Measurements from ENCODE around the gene TTLL5.

Gene TTLL5

DNA sequence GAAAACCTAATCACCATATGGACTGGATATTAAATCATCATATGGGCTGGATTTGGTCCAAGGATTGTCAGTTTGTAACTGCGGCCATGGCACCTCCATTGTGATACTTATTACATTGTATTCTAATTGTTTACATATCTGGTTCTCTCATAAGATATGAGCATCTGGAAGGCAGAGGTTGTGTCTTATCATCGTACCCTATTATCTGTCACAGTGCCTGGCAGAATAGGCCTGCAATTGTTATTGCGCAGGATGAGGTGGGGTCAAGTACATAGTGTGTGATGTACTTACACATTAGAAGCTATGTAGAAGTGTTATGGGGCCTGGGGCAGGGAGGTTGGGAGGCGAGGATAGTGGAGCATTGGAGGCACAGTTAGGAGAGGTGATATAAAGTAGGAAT is 329.3 kb downstream of the TTLL5 start:
- no peak for DNase-seq (ENCODE audit: low read depth, low spot score)

DNA sequence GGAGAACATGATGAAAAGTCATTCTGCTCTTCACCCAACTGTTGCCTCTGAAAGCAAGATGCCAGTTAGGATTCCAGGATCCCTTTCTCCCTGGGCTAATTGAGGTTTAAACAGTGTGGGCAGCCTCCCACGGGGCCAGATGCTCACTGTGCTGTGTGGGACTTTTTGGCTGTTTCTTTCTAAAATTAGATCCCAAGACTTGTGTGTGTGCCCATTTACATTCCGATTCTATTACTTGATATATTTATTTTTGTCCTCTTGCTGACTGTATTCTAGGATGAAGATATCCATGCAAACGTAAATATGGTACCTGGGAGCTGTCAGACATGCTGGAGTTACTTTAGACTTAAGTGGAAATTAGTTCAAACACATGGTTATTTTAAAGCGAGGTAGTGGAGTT is 330.7 kb downstream of the TTLL5 start:
- DNase-seq (ENCODE audit: low read depth, low spot score), result no peak

DNA sequence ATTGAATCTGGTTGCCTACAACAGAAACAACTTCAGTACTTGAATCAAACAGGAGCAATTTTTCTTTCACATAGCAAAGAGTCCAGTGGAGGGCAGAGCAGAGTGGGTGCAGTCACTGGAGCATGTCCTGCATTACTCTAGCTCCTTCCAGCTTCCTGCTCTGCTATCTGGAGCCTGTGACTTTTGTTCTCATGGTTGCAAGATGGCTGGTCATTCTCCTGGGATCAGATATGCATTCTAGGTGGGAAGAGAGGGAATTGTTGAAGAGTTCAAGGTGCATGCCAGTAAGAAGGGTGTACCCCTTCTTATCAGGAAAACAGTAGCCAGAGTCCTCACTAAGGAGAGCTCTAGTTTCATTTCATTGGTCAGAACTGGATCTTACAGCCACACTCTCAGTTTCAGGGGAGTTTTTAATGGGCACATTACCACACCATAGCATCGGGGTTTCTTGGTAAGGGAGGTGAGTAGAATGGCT is 332.6 kb downstream of the TTLL5 start:
- DNase-seq (ENCODE audit: low read depth, low spot score), result no peak

DNA sequence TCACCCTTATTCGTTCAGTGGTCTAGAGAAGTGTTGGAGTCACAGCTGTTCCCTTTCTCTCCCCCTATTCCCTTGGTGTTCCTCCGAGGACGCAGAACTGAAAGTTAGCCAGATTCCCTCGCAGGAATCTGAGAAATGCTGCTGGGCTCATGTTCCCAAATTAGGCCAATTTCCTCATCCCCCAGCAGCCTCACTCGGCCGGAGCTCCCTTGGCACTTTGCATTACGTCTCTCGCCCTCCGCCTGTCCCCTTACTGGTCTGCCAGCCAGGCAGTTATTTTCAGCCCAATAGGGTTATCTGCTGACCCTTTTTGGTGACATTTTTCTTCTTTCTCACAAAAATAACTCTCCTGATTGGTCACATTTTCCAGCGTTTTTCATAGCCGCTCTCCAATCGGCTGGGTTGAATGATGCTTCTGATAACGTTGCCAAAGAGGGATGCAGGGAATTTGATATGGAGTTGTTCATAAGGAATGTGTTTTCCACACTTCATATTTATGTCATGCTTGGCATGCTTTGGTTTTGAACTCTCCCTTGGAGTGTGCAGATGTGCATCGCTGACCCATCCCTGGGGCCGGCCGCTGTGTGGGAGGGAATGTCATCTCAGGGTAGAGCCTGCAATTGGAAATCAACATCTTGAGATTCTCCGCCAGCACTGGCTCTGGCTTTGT is 334.5 kb downstream of the TTLL5 start:
- DNase-seq (ENCODE audit: low read depth, low spot score), result no peak

DNA sequence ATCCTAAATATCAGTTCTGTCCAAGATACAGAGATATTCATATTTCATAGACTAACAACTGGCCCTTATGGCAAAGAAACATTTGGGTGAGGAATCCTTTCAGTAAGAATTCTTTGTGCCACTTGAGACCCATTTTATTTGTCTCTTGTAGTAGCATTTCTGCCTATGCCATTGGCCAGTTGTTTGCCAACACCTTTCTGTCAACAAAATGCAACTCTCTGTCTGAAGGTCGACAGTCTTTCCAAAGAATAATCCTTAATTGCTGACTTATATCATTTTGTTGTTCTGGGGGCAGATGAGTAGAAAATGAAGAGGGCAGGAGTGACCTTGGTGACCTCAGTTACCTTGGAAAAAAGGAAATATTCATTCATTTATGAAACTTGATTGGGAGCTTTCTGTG is 335.4 kb downstream of the TTLL5 start:
- DNase-seq (ENCODE audit: low read depth, low spot score), result no peak

DNA sequence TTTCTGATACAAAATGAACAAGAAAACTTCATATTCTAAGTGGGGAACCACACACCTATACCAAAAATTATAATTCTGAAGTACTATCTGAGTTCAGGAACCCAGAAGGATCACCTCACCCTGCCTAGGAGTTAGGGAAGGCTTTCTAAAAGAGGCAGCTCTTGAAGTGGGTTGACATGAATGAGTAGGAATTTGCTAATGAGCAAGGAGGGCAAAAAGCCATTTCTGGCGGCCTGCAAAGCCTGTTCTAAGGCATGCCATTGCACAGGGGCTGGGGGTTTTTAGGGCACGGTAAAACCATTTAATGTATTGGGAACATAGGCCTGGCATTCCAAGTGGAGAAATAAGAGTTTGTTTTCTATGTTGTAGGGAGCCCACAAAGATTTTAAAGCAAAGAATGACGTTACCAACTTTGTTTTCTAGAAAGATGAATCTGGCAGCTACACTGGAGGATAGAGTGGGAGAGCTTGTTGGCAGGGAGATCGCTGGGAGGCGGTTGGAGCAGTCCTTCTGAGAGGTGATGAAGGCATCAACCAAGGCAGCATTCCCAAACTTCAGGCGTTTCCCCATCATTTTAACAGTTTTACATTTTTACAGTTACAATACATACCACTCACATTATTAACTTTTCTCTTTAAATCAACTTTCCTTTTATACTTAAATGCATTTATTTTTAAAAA is 338.6 kb downstream of the TTLL5 start:
- DNase-seq (ENCODE audit: low read depth, low spot score), result no peak

DNA sequence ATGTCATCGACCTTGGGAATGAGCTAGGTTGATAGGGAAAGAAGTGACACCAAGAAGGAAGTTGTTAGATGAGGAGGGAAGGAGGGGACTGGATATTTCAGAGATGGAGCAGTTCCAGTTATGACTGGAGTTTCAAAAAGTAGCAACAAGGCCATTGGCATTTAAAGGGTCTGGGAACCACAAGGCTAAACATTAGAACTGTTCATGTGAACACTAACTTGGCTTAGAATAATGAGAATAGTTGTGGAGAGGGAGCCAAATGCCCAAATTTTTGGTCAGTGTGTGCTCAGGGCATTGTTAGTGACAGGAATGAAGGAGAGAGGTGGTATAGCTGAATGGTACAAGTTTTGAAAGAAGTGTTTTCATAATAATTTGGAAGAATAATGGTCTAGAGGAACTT is 341.3 kb downstream of the TTLL5 start:
- DNase-seq (ENCODE audit: low read depth, low spot score), result no peak
